Testis (tissue), 2 donors: ENCODE measurements around the gene SLC16A12.

ENCODE experiments used
- CTCF ChIP-seq, 3 experiments: fragments of 450-650 bp in 2 of 3; fragments of 200-600 bp in 1 of 3; sonication (generic) in 1 of 3; IDR thresholded peaks; one replicate each; pipeline ENCODE4 v1.5.1; 2016 to 2019; ENCODE audit warnings: antibody characterized with exemption in 3 of 3, mild to moderate bottlenecking in 2 of 3, moderate library complexity in 1 of 3
- POLR2A ChIP-seq: fragments of 450-650 bp; IDR thresholded peaks from one replicate; pipeline ENCODE4 v1.6.1; 2017; ENCODE audit warnings: antibody characterized with exemption, mild to moderate bottlenecking, moderate library complexity

- TF ChIP-seq CTCF (IDR thresholded peaks at IDR 0.05) (no peak), POLR2A (no peak)
Measured at GRCh38 chr10:89481662-89482061, 53.7 kb downstream of the SLC16A12 start.
